Measurements from ENCODE around the gene NOXA1.
"Not testable (repeated sequence)": the region's sequence is repeated elsewhere in the genome, so short reads cannot be mapped to it uniquely, and the experiment has no call there.

Gene NOXA1

GRCh38 chr9:137465000-137465719 is 42.0 kb downstream of the NOXA1 start:
- DNase-seq (ENCODE audit: low read depth): no peak

- no peak for DNase-seq (ENCODE audit: low read depth)
Measured at GRCh38 chr9:137465720-137466388, 42.7 kb downstream of the NOXA1 start.

- DNase-seq (ENCODE audit: low read depth): not testable (repeated sequence)
Measured at GRCh38 chr9:137466389-137467085, 43.3 kb downstream of the NOXA1 start.

- no peak for DNase-seq (ENCODE audit: low read depth)
Measured at GRCh38 chr9:137467161-137467581, 44.0 kb downstream of the NOXA1 start.

- no peak for DNase-seq (ENCODE audit: low read depth)
Measured at GRCh38 chr9:137467896-137468295, 44.7 kb downstream of the NOXA1 start.

GRCh38 chr9:137470785-137471184 is 47.6 kb downstream of the NOXA1 start:
- no peak for DNase-seq (ENCODE audit: low read depth)

- no peak for DNase-seq (ENCODE audit: low read depth)
Measured at GRCh38 chr9:137474271-137474670, 51.1 kb downstream of the NOXA1 start.

GRCh38 chr9:137475666-137476065 is 52.5 kb downstream of the NOXA1 start:
- DNase-seq (ENCODE audit: low read depth): no peak

GRCh38 chr9:137476856-137477255 is 53.7 kb downstream of the NOXA1 start:
- no peak for DNase-seq (ENCODE audit: low read depth)

GRCh38 chr9:137477778-137478612 is 54.8 kb downstream of the NOXA1 start:
- DNase-seq (ENCODE audit: low read depth): no peak

GRCh38 chr9:137478613-137478961 is 55.4 kb downstream of the NOXA1 start:
- no peak for DNase-seq (ENCODE audit: low read depth)

GRCh38 chr9:137478962-137479861 is 56.0 kb downstream of the NOXA1 start:
- no peak for DNase-seq (ENCODE audit: low read depth)

GRCh38 chr9:137479892-137480685 is 56.9 kb downstream of the NOXA1 start:
- DNase-seq (ENCODE audit: low read depth): no peak

GRCh38 chr9:137480686-137481683 is 57.8 kb downstream of the NOXA1 start:
- DNase-seq (ENCODE audit: low read depth): no peak

GRCh38 chr9:137482094-137482781 is 59.0 kb downstream of the NOXA1 start:
- no peak for DNase-seq (ENCODE audit: low read depth)
